ENCODE measurements around the gene CEMIP. TPM values are rescaled to one million over a fixed set of nuclear protein-coding genes. Genes with fewer than 3 reads are reported as not detected.

Gene CEMIP
- total RNA-seq, 1 donor from 2014 or later: 0.13 TPM

- no peak for DNase-seq (ENCODE audit: low read depth, low spot score)
Measured at GRCh38 chr15:80823120-80823519, 44.0 kb downstream of the CEMIP start.

- no peak for DNase-seq (ENCODE audit: low read depth, low spot score)
Measured at GRCh38 chr15:80823995-80824394, 44.8 kb downstream of the CEMIP start.

DNA sequence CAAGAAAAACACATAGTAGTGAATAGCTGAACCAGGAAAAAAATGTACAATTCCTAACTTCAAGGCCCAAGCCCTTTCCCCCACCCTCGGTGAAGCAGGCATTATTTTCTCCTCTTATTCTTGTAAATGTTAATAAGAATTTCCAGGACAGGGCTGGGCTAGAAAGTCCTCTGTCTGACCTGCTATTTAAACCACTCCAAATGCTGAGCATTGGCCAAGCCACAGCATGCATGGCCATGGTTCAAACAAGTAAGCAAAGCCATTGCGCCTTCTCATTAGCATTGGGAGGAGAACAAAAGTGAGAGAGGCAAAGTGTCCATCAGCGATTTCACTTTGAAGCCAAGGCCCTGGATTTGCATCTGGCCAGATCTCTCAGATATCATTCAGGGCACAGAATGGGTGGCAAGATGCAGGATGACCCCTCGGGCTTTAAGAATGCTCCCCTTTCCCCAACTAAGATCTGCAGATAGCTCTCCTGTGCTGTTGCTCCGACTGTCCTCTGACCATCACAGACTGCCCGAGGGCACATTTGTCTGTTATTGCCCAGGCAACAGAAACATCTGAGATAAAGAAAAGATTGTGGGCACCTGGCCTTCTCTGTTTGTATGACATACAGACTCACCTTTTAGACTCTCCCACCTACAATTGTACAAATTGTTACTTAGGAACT is 46.3 kb downstream of the CEMIP start:
- DNase-seq (ENCODE audit: low read depth, low spot score): no peak

- no peak for DNase-seq (ENCODE audit: low read depth, low spot score)
Measured at GRCh38 chr15:80828796-80829195, 49.6 kb downstream of the CEMIP start.

DNA sequence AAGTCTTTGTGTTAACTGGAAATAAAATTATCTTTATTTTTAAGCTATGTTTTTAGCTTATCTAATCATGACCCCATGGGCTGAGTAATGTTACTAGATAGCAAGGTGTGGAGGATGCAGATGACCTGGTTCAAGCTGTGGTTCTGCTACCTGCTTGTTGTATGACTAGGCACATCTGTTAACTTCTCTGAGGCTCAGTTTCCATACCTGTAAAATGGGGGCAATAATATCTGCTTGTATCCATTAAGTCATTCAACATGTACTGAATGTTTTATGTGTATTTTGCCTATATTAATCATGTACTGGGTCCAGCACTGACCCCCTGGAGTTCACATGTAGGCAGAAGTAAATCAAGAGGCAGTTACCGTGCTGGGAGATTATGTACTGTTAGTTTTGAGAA is 51.5 kb downstream of the CEMIP start:
- no peak for DNase-seq (ENCODE audit: low read depth, low spot score)

- DNase-seq (ENCODE audit: low read depth, low spot score): no peak
Measured at GRCh38 chr15:80831192-80831591, 52.0 kb downstream of the CEMIP start.

- no peak for DNase-seq (ENCODE audit: low read depth, low spot score)
Measured at GRCh38 chr15:80831606-80832224, 52.5 kb downstream of the CEMIP start.

GRCh38 chr15:80832686-80833085 is 53.5 kb downstream of the CEMIP start:
- DNase-seq (ENCODE audit: low read depth, low spot score): no peak

- DNase-seq (ENCODE audit: low read depth, low spot score): no peak
Measured at GRCh38 chr15:80834402-80834801, 55.2 kb downstream of the CEMIP start.

- no peak for DNase-seq (ENCODE audit: low read depth, low spot score)
Measured at GRCh38 chr15:80834906-80835305, 55.7 kb downstream of the CEMIP start.

DNA sequence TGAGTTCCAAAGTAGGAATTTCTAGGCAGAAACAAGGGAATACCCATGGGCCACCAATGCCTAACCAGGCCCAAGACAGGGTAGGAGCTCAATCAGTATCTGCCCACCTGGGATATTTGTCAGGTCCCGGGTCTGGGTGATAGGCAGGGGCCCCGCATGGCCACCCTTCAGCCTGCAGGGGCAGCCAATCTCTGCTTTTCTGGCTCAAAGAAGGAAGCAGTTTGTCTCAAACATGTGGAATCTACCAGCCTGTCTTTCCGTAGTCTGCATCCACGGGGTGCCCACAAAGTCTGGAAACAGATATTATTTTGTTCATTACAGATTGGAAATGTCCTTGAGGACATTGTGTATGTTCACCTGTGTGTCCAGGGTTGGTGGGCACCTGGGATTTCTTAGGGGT is 56.2 kb downstream of the CEMIP start:
- no peak for DNase-seq (ENCODE audit: low read depth, low spot score)

DNA sequence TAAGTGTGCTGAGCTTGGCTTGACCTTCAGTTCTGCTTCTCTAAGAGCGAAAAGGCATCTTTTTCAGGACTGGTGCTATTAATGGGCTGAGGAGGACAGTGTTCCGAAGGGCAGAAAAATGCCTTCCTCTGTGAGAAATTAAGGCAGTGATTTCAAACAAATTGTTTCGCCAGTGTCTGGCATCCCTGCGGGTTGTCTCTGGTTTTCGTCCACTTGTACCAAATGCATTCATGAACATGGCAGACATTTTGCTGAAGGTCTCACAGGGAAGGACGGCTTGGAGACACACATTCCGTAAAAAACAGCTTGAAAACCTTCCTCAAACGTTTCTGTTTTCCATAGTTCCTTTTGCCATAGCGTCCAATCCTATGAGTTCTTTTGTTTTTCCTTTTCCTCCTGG is 57.1 kb downstream of the CEMIP start:
- DNase-seq (ENCODE audit: low read depth, low spot score): no peak

DNA sequence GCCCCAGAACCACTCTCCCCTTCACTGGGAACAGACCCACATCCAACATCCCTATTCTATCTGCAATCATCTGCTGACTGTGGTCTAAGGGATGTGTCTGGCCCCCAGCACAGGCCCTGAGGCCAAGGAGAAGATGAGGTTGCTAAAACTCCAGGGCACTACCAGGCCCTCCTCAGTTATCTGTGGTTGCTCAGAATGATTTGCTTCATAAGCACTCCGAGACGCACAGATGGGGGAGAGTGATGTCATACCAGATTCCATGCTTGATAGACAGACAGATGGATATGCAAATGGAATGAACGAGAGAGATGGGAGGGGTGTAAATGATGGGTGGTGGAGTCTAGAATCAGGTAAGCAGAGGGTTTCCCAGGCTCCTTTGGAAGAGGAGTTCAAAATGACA is 57.8 kb downstream of the CEMIP start:
- no peak for DNase-seq (ENCODE audit: low read depth, low spot score)

- DNase-seq (ENCODE audit: low read depth, low spot score): no peak
Measured at GRCh38 chr15:80838012-80838411, 58.8 kb downstream of the CEMIP start.

GRCh38 chr15:80838666-80839065 is 59.5 kb downstream of the CEMIP start:
- DNase-seq (ENCODE audit: low read depth, low spot score): no peak

DNA sequence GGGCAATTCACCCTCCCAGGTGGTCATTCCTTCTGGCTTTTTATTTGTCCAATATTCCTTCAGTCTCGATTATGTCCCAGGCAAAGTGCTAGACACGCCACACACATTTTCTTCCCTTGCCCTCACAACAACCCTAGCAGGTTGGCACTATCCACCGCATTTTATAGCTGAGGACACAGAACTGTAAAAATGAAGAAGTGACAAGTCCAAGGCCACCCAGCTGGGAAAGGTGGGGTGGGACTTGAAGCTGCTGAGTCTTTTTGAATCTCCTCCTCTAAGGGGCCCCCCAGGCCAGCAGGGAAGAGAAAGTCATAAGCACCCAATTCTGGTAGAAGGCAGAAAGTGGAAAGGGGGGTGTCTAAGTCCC is 60.6 kb downstream of the CEMIP start:
- no peak for DNase-seq (ENCODE audit: low read depth, low spot score)

DNA sequence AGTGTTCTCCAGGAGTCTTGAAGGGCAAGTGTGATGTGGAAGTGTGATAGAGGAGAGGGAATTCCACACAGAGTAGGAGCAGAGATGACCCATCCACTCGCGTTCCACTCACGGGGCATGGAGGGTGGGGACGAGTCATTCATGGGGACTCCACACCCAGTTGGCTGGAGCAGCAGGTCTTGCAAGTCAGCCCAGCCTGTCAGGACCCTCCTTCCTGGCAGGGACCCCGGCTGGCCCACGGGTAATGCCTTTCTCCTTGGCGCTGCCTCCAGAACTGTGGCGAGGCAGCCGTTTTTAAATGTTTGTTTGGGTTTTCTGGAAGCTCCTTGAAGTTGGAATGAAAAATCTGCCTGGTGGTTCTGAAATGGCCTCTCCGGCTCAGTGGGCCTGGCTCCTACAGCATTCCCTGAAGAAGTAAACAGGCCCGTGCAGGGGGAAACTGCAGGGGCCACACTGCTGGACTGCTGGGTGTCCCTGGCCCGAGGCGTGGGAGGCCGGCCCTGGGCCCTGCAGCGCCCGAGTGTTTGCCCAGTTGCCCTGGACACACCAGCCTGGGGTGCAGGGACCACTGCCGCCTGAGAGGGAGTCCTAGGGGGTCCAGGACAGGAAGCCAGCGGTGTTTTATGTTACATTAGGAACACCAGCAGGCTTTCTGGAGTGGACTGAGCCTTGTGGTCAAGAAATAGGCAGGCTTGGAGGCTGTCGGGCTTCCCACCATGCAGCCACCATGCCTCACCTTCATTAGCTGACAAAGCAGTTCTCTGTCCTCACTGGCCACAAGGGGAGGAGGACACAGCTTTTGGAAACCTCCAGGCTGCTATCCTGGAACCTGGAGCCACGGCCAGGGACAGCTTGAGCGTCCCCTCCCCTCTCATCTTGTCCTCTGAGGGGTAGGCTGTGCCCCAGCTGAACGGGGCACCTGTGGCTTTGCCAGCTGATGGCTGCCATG is 61.3 kb downstream of the CEMIP start:
- DNase-seq (ENCODE audit: low read depth, low spot score): no peak

DNA sequence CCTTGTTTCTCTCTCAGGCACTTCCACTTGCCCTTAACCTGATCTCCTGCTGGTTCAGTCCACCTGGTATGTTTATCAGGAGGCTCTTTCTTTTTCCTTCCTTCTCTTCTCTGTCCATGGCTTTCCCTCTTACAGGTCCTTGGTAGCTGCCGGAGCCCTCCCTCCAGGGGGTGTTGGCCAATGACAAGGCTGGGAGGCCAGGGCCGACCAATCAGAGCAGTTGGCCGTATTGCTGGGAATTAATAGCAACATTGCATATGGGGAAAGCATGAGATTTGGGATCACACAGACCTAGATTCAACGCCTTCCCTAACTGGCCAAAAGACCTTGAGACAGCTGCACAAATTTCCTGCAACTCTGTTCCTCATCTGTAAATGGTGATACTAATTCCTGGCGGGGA is 62.4 kb downstream of the CEMIP start:
- DNase-seq (ENCODE audit: low read depth, low spot score): no peak

GRCh38 chr15:80844011-80844732 is 65.0 kb downstream of the CEMIP start:
- DNase-seq (ENCODE audit: low read depth, low spot score): no peak

DNA sequence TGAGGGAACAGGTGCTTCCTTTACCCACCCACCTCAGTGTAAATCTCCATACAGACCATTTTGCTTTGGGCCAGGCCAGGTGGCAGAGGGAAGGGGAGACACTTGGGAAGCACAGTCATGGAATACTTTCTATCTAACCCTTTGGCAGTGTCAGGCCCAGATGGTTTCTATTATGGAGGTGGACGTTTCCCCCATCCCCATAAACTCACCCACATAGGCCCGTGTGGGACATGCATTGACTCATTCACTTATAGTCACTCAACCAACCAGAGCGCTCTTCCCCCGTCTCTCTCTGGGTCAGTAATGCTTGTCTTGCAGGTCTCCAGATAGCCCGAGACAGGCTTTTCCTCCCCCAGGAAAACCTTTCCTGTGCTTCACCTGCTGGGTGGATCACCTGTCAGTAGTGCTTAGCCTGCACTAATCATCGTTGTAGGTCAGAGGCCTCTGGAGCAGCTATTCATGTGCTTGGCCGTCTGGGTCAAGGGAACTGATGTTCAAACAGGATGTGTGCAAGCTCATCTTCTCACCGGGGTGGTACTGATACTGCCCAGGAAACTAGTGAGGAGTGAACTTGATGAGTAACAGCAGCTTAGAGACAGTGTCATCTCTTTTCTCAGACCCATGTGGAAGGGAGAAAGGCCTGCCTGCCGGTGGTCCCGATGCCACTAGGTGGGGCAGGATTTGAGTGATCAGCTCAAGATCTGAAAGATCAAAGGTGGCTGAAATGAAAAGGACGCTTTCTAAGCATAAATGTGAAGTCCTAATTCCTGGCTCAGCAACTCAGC is 67.1 kb downstream of the CEMIP start:
- DNase-seq (ENCODE audit: low read depth, low spot score): no peak

GRCh38 chr15:80849308-80849707 is 70.1 kb downstream of the CEMIP start:
- no peak for DNase-seq (ENCODE audit: low read depth, low spot score)
